Esophagus (tissue), 2 donors: Measurements from ENCODE around the gene KIFAP3. TPM values are rescaled to one million over a fixed set of nuclear protein-coding genes. Genes with fewer than 3 reads are reported as not detected.

Experiments
- H3K27ac ChIP-seq, 2 donors: one replicate each; pipeline ENCODE4 v1.5.1; 2013; ENCODE audit warnings: low read depth in 2 of 2, mild to moderate bottlenecking in 2 of 2, inconsistent platforms in 1 of 2, low read length in 1 of 2, moderate library complexity in 1 of 2
- H3K27me3 ChIP-seq, 2 donors: one replicate each; pipeline ENCODE4 v1.6.1; 2013; ENCODE audit warnings: low read length in 2 of 2, control low read depth in 1 of 2, mild to moderate bottlenecking in 1 of 2; ENCODE audit not compliant: insufficient read depth in 2 of 2, control insufficient read depth in 1 of 2
- H3K36me3 ChIP-seq, 2 donors: one replicate each; pipeline ENCODE4 v1.6.1; 2013; ENCODE audit warnings: low read length in 1 of 2; ENCODE audit not compliant: control insufficient read depth in 2 of 2, insufficient read depth in 2 of 2
- H3K4me1 ChIP-seq, 2 donors: one replicate each; pipeline ENCODE4 v1.6.1; 2013; ENCODE audit warnings: low read length in 1 of 2; ENCODE audit not compliant: control insufficient read depth in 2 of 2, insufficient read depth in 2 of 2
- H3K4me3 ChIP-seq, 2 donors: one replicate each; pipeline ENCODE4 v1.5.1; 2013; ENCODE audit warnings: low read length in 2 of 2, mild to moderate bottlenecking in 2 of 2, low read depth in 1 of 2, moderate library complexity in 1 of 2
- H3K9me3 ChIP-seq, 2 donors: one replicate each; pipeline ENCODE4 v1.6.1; 2013; ENCODE audit warnings: mild to moderate bottlenecking in 2 of 2, low read depth in 1 of 2, low read length in 1 of 2, moderate library complexity in 1 of 2; ENCODE audit not compliant: control insufficient read depth in 2 of 2, insufficient read depth in 1 of 2
- WGBS, 2 donors: extraction: QIAGEN DNeasy Blood & Tissue Kit; methylation state at CpG; one replicate each; pipeline ENCODE4 v1.1.7; 2013; 5-methylcytosine and 5-hydroxymethylcytosine counted together
- polyA plus RNA-seq, 2 donors: library from polyadenylated mRNA; stranded (reverse); fragments of 200-250 nt; gene quantifications; one replicate each; pipeline ENCODE4 v1.2.3, GENCODE V29; 2013
- donor health status: healthy with polysubstance abuse.
- donor health status: Bipolar disorder and iron deficiency.

KIFAP3 gene
- polyA plus RNA-seq, 2 donors, result 4.8 to 10.0 TPM

GRCh38 chr1:169933984-169934725 is 140.3 kb downstream of the KIFAP3 start:
- Histone ChIP-seq H3K9me3 (no peaks in the 10 kb centered on the region), H3K27ac (no peak overlapping the region), H3K4me1 (no peaks in the 10 kb centered on the region), H3K27me3 (no peaks in the 10 kb centered on the region), H3K4me3 (no peak overlapping the region), H3K36me3 (no peaks in the 10 kb centered on the region)
- 48 to 49% methylated on average over 7 of the region's 7 CpGs for WGBS, 2 donors

GRCh38 chr1:169931795-169932231 is 142.7 kb downstream of the KIFAP3 start:
- WGBS, 2 donors, result 74 to 86% methylated on average over 1 of the region's 1 CpG
- Histone ChIP-seq H3K4me1 (no peaks in the 10 kb centered on the region), H3K4me3 (no peak overlapping the region), H3K9me3 (no peaks in the 10 kb centered on the region), H3K27ac (no peak overlapping the region), H3K36me3 (no peaks in the 10 kb centered on the region), H3K27me3 (no peaks in the 10 kb centered on the region)

- Histone ChIP-seq H3K27me3 (no peaks in the 10 kb centered on the region), H3K9me3 (no peaks in the 10 kb centered on the region), H3K36me3 (no peaks in the 10 kb centered on the region), H3K4me3 (no peak overlapping the region), H3K4me1 (no peaks in the 10 kb centered on the region), H3K27ac (no peak overlapping the region)
- WGBS, 2 donors, result 13 to 14% methylated on average over 1 of the region's 1 CpG
These were observed 145.3 kb downstream of the KIFAP3 start for GRCh38 chr1:169929210-169929526.

- no peak overlapping the region for H3K4me3 ChIP-seq
- H3K36me3 ChIP-seq, result no peaks in the 10 kb centered on the region
- H3K27me3 ChIP-seq, result no peaks in the 10 kb centered on the region
- H3K9me3 ChIP-seq, result no peaks in the 10 kb centered on the region
- 38 to 44% methylated on average over 6 of the region's 6 CpGs for WGBS, 2 donors
- H3K27ac ChIP-seq, result no peak overlapping the region
- H3K4me1 ChIP-seq, result no peaks in the 10 kb centered on the region
These were observed 145.9 kb downstream of the KIFAP3 start for GRCh38 chr1:169928438-169929209.

- Histone ChIP-seq H3K4me3 (no peak overlapping the region), H3K27me3 (no peaks in the 10 kb centered on the region), H3K9me3 (no peaks in the 10 kb centered on the region), H3K27ac (no peak overlapping the region), H3K36me3 (no peaks in the 10 kb centered on the region), H3K4me1 (no peaks in the 10 kb centered on the region)
- 65 to 75% methylated on average over 3 of the region's 3 CpGs for WGBS, 2 donors
These were observed 148.7 kb downstream of the KIFAP3 start for GRCh38 chr1:169925505-169926482.

- H3K4me3 ChIP-seq, result no peak overlapping the region
- no peaks in the 10 kb centered on the region for H3K36me3 ChIP-seq
- no peaks in the 10 kb centered on the region for H3K9me3 ChIP-seq
- H3K27me3 ChIP-seq, result no peaks in the 10 kb centered on the region
- H3K27ac ChIP-seq, result no peak overlapping the region
- no peaks in the 10 kb centered on the region for H3K4me1 ChIP-seq
- WGBS, 2 donors, result 79 to 82% methylated on average over 2 of the region's 2 CpGs
These were observed 149.7 kb downstream of the KIFAP3 start for GRCh38 chr1:169924829-169925228.

- Histone ChIP-seq H3K27ac (no peak overlapping the region), H3K9me3 (no peaks in the 10 kb centered on the region), H3K36me3 (no peaks in the 10 kb centered on the region), H3K27me3 (no peaks in the 10 kb centered on the region), H3K4me3 (no peak overlapping the region), H3K4me1 (no peaks in the 10 kb centered on the region)
- WGBS, 2 donors, result 91 to 92% methylated on average over 2 of the region's 2 CpGs
These were observed 150.4 kb downstream of the KIFAP3 start for GRCh38 chr1:169924063-169924462.

- no peaks in the 10 kb centered on the region for H3K27me3 ChIP-seq
- H3K27ac ChIP-seq, result no peak overlapping the region
- H3K4me3 ChIP-seq, result no peak overlapping the region
- H3K36me3 ChIP-seq, result no peaks in the 10 kb centered on the region
- no peaks in the 10 kb centered on the region for H3K4me1 ChIP-seq
- no peaks in the 10 kb centered on the region for H3K9me3 ChIP-seq
- 95 to 97% methylated on average over 4 of the region's 4 CpGs for WGBS, 2 donors
These were observed 153.4 kb downstream of the KIFAP3 start for GRCh38 chr1:169921080-169921479.

GRCh38 chr1:169918927-169919326 is 155.6 kb downstream of the KIFAP3 start:
- no peaks in the 10 kb centered on the region for H3K27me3 ChIP-seq
- H3K4me3 ChIP-seq, result no peak overlapping the region
- WGBS, 2 donors, result 93 to 100% methylated on average over 1 of the region's 1 CpG
- no peak overlapping the region for H3K27ac ChIP-seq
- no peaks in the 10 kb centered on the region for H3K4me1 ChIP-seq
- no peaks in the 10 kb centered on the region for H3K9me3 ChIP-seq
- no peaks in the 10 kb centered on the region for H3K36me3 ChIP-seq
